ENCODE data around the gene ACTR1B.

DNA sequence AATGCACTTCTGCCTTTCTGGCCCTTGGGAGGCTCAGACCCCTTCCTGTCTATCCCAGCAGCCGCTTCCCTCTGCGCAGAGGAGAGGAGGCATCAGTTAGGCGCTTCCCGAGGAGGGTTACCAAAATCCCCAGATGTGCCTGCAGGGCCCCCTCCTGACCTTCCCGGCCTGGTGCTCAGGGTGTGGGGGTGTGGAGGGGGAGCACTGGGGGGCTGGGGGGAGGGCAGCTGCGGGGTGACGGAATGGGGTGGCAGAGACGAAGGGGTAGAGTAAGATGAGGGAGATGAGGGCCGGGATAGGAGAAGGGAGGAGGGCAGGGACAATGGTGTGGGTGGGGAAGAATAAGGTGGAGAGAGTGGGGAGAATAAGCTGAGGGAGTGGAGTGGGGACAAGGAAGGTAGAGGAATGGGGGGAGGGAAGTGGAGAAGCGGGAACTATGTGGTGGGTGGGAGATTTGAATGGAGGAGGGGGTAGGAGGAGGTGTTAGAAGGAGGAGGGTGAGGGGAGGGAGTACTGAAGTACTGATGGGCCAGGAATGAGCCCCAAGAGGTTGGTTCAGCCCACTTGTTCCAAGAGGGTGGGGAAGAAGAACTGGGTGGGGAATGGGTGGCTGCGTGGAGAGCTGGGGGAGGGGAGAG is 43.0 kb upstream of the ACTR1B start:
- TF ChIP-seq, protein P1, sequence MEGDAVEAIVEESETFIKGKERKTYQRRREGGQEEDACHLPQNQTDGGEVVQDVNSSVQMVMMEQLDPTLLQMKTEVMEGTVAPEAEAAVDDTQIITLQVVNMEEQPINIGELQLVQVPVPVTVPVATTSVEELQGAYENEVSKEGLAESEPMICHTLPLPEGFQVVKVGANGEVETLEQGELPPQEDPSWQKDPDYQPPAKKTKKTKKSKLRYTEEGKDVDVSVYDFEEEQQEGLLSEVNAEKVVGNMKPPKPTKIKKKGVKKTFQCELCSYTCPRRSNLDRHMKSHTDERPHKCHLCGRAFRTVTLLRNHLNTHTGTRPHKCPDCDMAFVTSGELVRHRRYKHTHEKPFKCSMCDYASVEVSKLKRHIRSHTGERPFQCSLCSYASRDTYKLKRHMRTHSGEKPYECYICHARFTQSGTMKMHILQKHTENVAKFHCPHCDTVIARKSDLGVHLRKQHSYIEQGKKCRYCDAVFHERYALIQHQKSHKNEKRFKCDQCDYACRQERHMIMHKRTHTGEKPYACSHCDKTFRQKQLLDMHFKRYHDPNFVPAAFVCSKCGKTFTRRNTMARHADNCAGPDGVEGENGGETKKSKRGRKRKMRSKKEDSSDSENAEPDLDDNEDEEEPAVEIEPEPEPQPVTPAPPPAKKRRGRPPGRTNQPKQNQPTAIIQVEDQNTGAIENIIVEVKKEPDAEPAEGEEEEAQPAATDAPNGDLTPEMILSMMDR (conservative IDR thresholded peaks at IDR 0.05; ENCODE audit: low read length), result no peak
- TF ChIP-seq EZH2phosphoT487 (IDR thresholded peaks at IDR 0.05; ENCODE audit: borderline replicate concordance, low read depth, low read length), result no peak

Measured in OCI-LY7 (cell line).